ENCODE data around the gene KCTD10.
A peak's percentile ranks its signal among the peaks of the same experiment; 100 is the strongest.
"Not testable (repeated sequence)": the region's sequence is repeated elsewhere in the genome, so short reads cannot be mapped to it uniquely, and the experiment has no call there.

The KCTD10 gene

GRCh38 chr12:109445191-109445609, 31.9 kb downstream of the KCTD10 start:
- no peak for DNase-seq

- DNase-seq: no peak
Observed at GRCh38 chr12:109444259-109444658, 32.8 kb downstream of the KCTD10 start.

DNA sequence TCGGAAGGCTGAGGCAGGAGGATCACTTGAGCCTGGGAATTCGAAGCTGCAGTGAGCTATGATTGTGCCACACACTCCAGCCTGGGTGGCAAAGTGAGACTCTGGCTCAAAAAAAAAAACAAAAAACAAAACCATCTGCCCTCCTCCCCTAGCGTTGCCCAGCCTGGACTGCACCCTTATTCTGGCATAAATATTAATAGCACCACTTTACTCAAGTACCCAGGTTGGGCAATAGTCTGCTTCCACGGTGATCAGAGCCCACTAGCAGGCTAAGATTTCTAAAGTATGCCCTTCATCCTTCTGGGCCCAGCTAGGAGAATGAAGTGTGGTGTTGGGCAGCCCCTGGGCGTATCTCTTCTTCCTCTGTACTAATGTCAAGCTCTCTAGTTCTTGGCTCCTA, 33.3 kb downstream of the KCTD10 start:
- DNase-seq: peak; percentile 25

DNA sequence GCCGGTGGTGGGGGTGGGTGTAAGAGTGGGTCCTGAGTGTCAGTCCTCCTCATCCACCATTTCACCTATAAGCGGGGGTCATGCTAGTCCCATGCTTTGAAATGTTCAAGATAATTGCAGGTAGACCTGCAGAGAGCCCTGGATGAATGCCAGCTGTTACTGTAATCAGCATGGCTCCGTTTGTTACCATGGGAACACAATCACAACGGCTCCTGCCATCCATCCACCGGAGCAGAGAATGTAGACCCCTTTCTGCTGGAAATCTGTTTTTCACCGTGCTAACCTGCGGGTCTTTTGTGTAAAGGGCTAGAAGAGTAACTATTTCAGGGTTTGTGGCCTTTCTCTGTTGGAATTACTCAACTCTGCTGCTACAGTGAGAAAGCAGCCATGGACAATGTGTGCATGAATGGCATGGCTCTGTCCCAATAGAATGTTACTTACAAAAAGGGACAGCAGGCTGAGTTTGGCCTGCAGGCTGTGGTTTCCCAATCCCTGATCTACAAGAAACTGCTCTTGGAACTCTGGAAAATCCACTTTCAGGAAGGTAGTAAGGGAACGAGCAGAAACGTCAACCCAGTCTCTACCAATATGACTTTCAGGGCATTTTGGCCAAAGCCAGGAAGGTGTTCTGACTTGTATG, 36.1 kb downstream of the KCTD10 start:
- peak; percentile 91 for DNase-seq

- not testable (repeated sequence) for DNase-seq
Observed at GRCh38 chr12:109439951-109440350, 37.1 kb downstream of the KCTD10 start.

DNA sequence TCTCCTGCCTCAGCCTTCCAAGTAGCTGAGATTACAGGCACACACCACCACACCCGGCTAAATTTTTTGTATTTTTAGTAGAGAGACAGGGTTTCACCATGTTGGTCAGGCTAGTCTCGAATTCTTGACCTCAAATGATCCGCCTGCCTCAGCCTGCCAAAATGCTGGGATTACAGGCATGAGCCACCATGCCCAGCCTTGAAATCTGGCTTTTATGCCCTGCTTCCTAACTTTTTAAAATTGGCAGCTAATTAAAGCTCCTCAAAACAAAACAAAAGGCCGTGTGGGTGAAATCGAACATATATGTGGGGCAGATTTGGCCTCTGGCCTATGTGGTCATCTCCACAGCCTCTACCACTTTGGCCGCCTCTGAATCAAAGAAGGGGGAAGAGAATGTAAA, 37.9 kb downstream of the KCTD10 start:
- no peak for DNase-seq

DNA sequence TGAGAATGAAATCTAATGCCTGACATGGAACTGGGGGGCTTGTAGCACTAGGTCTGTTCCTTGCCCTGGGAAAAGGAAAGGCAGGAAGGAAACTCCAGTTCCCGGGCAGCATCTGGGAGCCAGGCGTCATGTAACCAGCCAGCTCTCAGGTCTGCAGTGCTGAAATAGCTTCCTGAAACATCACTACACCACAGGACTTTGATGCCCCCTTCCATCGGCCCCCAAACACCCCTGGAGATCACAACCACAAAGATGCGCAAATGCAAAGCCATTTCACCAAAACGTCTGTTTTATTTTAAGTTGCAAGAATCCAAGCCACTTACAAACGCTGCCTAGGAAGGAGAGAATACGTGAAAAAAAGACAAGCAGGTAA, 40.9 kb downstream of the KCTD10 start:
- no peak for DNase-seq

- no peak for DNase-seq
Observed at GRCh38 chr12:109435428-109436187, 41.5 kb downstream of the KCTD10 start.

DNA sequence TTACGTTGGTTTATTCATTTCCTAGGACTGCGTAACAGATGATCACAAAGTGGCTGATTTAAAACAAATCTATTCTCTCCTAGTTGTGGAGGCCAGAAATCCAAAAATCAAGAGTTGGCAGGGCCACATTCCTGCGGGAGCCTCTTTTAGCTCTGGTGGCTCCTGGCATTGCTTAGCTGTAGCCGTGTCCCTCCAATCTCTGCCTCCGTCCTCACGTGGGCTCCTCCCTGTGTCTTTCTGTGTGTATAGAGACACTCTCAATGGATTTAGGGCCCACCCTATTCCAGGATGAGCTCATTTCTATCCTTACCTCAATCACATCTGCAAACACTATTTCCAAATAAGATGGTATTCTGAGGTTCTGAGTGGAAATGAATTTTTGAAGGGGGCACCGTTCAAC, 42.5 kb downstream of the KCTD10 start:
- no peak for DNase-seq

- DNase-seq: no peak
Observed at GRCh38 chr12:109433618-109434017, 43.5 kb downstream of the KCTD10 start.

GRCh38 chr12:109432842-109433304, 44.2 kb downstream of the KCTD10 start:
- DNase-seq: peak; percentile 17

- no peak for DNase-seq
Observed at GRCh38 chr12:109432431-109432830, 44.7 kb downstream of the KCTD10 start.

DNA sequence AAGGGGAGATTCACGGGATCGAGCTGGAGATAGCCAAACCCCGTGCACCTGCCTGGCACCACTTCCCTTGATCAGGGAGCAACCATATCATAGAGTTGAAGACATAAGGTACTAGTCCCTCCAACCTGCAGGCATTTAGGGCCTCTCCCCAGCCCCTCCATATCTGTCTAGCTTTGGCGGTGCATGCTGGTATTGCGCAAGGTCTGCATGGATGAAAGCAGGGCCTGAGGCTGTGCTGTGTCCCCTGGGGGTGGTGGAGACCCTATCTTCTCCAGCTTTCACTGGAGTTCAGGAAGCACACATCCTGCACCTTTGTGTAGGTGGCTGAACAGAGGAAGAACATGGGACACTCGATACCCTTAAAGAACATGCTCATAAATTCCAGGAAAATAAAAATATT, 46.9 kb downstream of the KCTD10 start:
- no peak for DNase-seq

- DNase-seq: not testable (repeated sequence)
Observed at GRCh38 chr12:109428804-109429203, 48.3 kb downstream of the KCTD10 start.

GRCh38 chr12:109428037-109428629, 49.0 kb downstream of the KCTD10 start:
- DNase-seq: peak; percentile 40

GRCh38 chr12:109423392-109423791, 53.7 kb downstream of the KCTD10 start:
- DNase-seq: no peak

DNA sequence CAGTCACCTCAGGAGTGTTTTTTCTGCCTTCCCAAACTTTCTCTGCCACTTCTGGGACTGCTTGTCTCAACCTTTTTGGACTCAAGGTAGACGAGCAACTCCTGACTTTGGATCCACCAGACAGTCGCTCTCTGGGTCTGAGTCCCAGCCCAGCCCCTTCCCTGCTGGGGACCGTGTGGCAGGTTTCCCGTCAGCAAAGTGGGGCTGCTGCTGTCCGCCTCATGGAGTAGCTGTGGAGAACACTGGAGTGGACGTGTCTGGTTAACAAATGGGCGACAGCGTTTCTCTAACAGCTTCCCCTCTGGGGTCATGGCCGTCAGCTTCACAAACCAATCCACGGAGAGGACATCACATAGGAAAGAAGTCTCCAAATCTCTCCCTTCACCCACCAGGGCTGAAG, 54.8 kb downstream of the KCTD10 start:
- no peak for DNase-seq

GRCh38 chr12:109421355-109422087, 55.6 kb downstream of the KCTD10 start:
- no peak for DNase-seq

DNA sequence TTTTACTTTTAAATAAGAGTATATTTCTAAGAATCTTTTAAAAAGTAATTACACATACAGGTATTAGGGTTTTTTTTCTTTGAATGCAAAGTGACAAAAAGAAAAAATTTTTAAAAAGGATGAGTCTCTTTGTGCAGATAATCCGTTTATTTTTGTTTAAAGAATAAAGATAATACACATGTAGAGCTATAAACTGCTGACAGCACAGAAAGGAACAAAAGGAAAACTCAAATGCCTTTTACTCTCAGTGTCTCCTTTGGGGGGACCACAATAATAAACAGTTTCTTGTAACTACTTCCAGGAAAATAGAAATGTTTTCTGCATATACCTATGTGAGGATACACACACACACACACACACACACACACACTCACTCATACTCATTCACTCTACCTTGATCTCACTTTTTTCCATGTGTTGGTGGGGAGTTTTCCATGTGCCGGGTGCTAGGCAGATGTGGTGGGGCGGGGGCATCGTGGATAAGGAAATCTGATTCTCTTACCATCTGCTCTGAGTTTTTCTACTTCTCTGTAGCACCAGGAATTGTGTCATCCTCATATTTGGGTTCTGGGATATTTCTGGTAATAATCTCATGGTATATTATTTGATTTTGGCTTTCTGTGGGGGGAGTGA, 58.1 kb downstream of the KCTD10 start:
- DNase-seq: peak; percentile 96

DNA sequence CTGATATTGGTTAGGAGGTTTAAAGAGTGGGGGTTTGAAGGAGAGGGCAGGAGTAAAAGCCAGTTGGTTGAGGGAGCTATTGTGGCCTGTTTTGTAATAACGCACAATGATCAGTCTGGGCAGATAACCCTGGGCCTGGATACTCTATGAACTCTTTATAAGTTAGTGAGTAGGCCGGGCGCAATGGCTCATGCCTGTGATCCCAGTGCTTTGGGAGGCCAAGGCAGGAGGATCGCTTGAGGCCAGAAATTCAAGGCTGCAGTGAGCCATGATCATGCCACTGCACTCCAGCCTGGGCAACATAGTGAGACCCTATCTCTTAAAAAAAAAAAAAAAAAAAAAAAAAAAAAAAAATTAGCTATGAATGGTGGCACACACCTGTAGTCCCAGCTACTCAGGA, 71.0 kb downstream of the KCTD10 start:
- not testable (repeated sequence) for DNase-seq

- DNase-seq: not testable (repeated sequence)
Observed at GRCh38 chr12:109404841-109405240, 72.3 kb downstream of the KCTD10 start.
